K562 (cell line): ENCODE measurements around the gene CAMSAP2. TPM values are rescaled to one million over a fixed set of nuclear protein-coding genes. Genes with fewer than 3 reads are reported as not detected.

Experiments used
- ATAC-seq: fragments of 200-7000 bp; cut with Tn5 transposase; 3 replicates; pipeline ENCODE4 v1.9.1; 2020; ENCODE audit warnings: moderate library complexity
- BruUV-seq: library from RNA; stranded (reverse); fragments of 400-500 nt; replicated peaks from 2 replicates; lab custom pipeline; 2021; lab: Mats Ljungman, UMichigan
- CTCF ChIA-PET: fragments of 300-600 bp; formaldehyde crosslinking; extraction: SDS; loops from one replicate; lab custom pipeline; 2021; ENCODE audit warnings: low intra/inter-chr PET ratio; lab: Yijun Ruan, JAX
- POLR2A ChIA-PET: fragments of 300-600, 350-650 bp; sonication (Branson Sonifier 250); formaldehyde crosslinking; extraction: SDS; loops from one replicate; lab custom pipeline; 2021; ENCODE audit warnings: antibody characterized with exemption, inconsistent platforms; lab: Yijun Ruan, JAX
- DNase-seq, 4 experiments: peaks; one replicate each; pipeline versions ENCODE4 v3.0.0 to v3.0.0-alpha.2; 2011 to 2018; ENCODE audit warnings: low spot score in 3 of 4, mixed read lengths in 3 of 4; ENCODE audit errors: extremely low read depth in 1 of 4
- FAIRE-seq: peaks from 2 replicates; lab custom pipeline; 2011; peaks lifted over from hg19 to GRCh38; lab: Jason Lieb, UNC
- H2AFZ ChIP-seq: 2 replicates; pipeline ENCODE4 v1.6.0; 2011; ENCODE audit warnings: low read depth, low read length, control low read depth, inconsistent platforms
- H3K27ac ChIP-seq: fragments of 200-600 bp; 3 replicates; pipeline ENCODE4 v1.8.0; 2011; ENCODE audit warnings: low read depth, mild to moderate bottlenecking, control low read depth, inconsistent platforms, low read length, moderate library complexity, mixed read lengths; ENCODE audit errors: extremely low read depth
- H3K27me3 ChIP-seq, 2 experiments: fragments of 300-600 bp in 1 of 2; 2 replicates in 1 of 2; 3 replicates in 1 of 2; pipeline versions ENCODE4 v1.6.0 to v1.8.0; 2011; ENCODE audit warnings: inconsistent platforms in 2 of 2, low read length in 2 of 2, mild to moderate bottlenecking in 1 of 2, mixed read lengths in 1 of 2, moderate library complexity in 1 of 2; ENCODE audit not compliant: control insufficient read depth in 2 of 2, insufficient read depth in 2 of 2
- H3K36me3 ChIP-seq: fragments of 300-600 bp; 3 replicates; pipeline ENCODE4 v1.8.0; 2011; ENCODE audit warnings: mild to moderate bottlenecking, low read length, inconsistent platforms; ENCODE audit not compliant: control insufficient read depth, insufficient read depth
- H3K4me1 ChIP-seq, 2 experiments: fragments of 200-600 bp in 1 of 2; replicated peaks in 1 of 2; 2 replicates in 1 of 2; 3 replicates in 1 of 2; pipeline versions ENCODE4 v1.5.1 to v1.8.0; 2011; ENCODE audit warnings: inconsistent platforms in 2 of 2, low read length in 2 of 2, mild to moderate bottlenecking in 1 of 2, mixed read lengths in 1 of 2, moderate library complexity in 1 of 2; ENCODE audit not compliant: control insufficient read depth in 2 of 2, insufficient read depth in 2 of 2
- H3K4me2 ChIP-seq: 2 replicates; pipeline ENCODE4 v1.6.1; 2011; ENCODE audit warnings: low read length, control low read depth, inconsistent platforms, mixed read lengths; ENCODE audit not compliant: insufficient read depth
- H3K4me3 ChIP-seq: fragments of 200-600 bp; sonication (generic), shearing (Covaris generic); 2 replicates; pipeline ENCODE4 v1.5.1; 2016; ENCODE audit warnings: control low read depth, inconsistent platforms
- H3K79me2 ChIP-seq: fragments of 200-600 bp; 3 replicates; pipeline ENCODE4 v1.8.0; 2011; ENCODE audit warnings: low read length, inconsistent platforms; ENCODE audit not compliant: control insufficient read depth, insufficient read depth
- H3K9ac ChIP-seq, 2 experiments: 2 replicates each; pipeline versions ENCODE4 v1.6.0 to v1.6.1; 2011; ENCODE audit warnings: low read depth in 2 of 2, low read length in 2 of 2, control low read depth in 1 of 2, inconsistent platforms in 1 of 2, mild to moderate bottlenecking in 1 of 2, mixed read lengths in 1 of 2; ENCODE audit not compliant: insufficient read depth in 1 of 2
- H3K9me1 ChIP-seq: one replicate; pipeline ENCODE4 v1.6.0; 2011; ENCODE audit warnings: inconsistent platforms, mild to moderate bottlenecking, low read length, moderate library complexity; ENCODE audit not compliant: control insufficient read depth, insufficient read depth
- H3K9me3 ChIP-seq: replicated peaks from 2 replicates; pipeline ENCODE4 v1.5.1; 2011; ENCODE audit warnings: low read depth, low read length, inconsistent platforms; ENCODE audit not compliant: control insufficient read depth, insufficient read depth
- H4K20me1 ChIP-seq: replicated peaks from 2 replicates; pipeline ENCODE4 v1.6.1; 2011; ENCODE audit warnings: low read length, inconsistent platforms, mixed read lengths; ENCODE audit not compliant: control insufficient read depth, insufficient read depth
- FOXA1 ChIP-seq: fragments of 450-650 bp; IDR thresholded peaks from 2 replicates; pipeline ENCODE4 v1.6.1; 2016; ENCODE audit warnings: mild to moderate bottlenecking, borderline replicate concordance
- HMGN3 ChIP-seq: IDR thresholded peaks from 2 replicates; pipeline ENCODE4 v1.6.1; 2011; ENCODE audit warnings: borderline replicate concordance, low read depth, mild to moderate bottlenecking, mixed read lengths, low read length; ENCODE audit not compliant: insufficient read length; ENCODE audit errors: extremely low read depth
- TAF1 ChIP-seq: IDR thresholded peaks from 2 replicates; pipeline ENCODE4 v1.6.1; 2011; ENCODE audit warnings: mild to moderate bottlenecking, low read length, moderate library complexity; ENCODE audit not compliant: insufficient read depth, control insufficient read depth, severe bottlenecking; ENCODE audit errors: extremely low read depth
- WGBS: fragments of 100-300 bp; shearing (Covaris generic); methylation state at CpG from one replicate; pipeline ENCODE4 v1.1.6; 2016; ENCODE audit warnings: low coverage, mixed read lengths; ENCODE audit not compliant: insufficient coverage; ENCODE audit errors: missing lambda C conversion rate; 5-methylcytosine and 5-hydroxymethylcytosine counted together
- in situ Hi-C: fragments of 300-500 bp; cut with MboI; formaldehyde crosslinking; loops from 4 replicates; pipeline ENCODE4 v1.15.0; 2018; ENCODE audit warnings: inconsistent platforms, mixed read lengths
- intact Hi-C: fragments of 100-400 bp; cut with micrococcal nuclease; formaldehyde crosslinking; loops from 2 replicates; pipeline ENCODE4 v1.14.2; 2022
- polyA plus RNA-seq, 8 experiments: library from polyadenylated mRNA; depleted of rRNA in 4 of 8; stranded (reverse) in 5 of 8; unstranded in 3 of 8; fragments of >200 nt; fragmentation: Nextera tagmentation in 2 of 8; fragmentation: Illumina TruSeq in 1 of 8; extraction: Ambion mirVana in 2 of 8; extraction: Trizol in 1 of 8; gene quantifications; 2 replicates each; pipeline versions ENCODE4 v1.2.1 to v1.2.3, GENCODE V29; 2011 to 2014; ENCODE audit warnings: inconsistent platforms in 1 of 8, missing spikeins in 1 of 8
- total RNA-seq, 7 experiments: library from RNA; depleted of rRNA in 6 of 7; stranded (reverse); fragments of >200 nt in 6 of 7; fragmentation: Illumina TruSeq in 2 of 7; extraction: Trizol in 2 of 7; gene quantifications; 2 replicates each; pipeline versions ENCODE4 v1.2.1 to v1.2.3, GENCODE V29; 2011 to 2021; ENCODE audit warnings: low replicate concordance in 1 of 7
- TF ChIP-seq, protein P1 (sequence below): fragments of 200-800 bp; sonication (Bioruptor generic); IDR thresholded peaks from 2 replicates; pipeline ENCODE4 v1.6.1; 2016; ENCODE audit warnings: missing genetic modification characterization, missing compliant biosample characterization
- TF ChIP-seq, protein P2 (sequence below): fragments of 450-650 bp; IDR thresholded peaks from 2 replicates; pipeline ENCODE4 v1.6.1; 2017; ENCODE audit warnings: antibody characterized with exemption
- TF ChIP-seq, protein P3 (sequence below), 2 experiments: IDR thresholded peaks; 2 replicates each; pipeline ENCODE4 v1.6.1; 2011; ENCODE audit warnings: borderline replicate concordance in 1 of 2, control low read depth in 1 of 2, low read depth in 1 of 2, low read length in 1 of 2, mild to moderate bottlenecking in 1 of 2, mixed read lengths in 1 of 2, moderate library complexity in 1 of 2; ENCODE audit not compliant: insufficient read depth in 1 of 2, insufficient read length in 1 of 2, poor library complexity in 1 of 2, severe bottlenecking in 1 of 2; ENCODE audit errors: extremely low read depth in 1 of 2
- TF ChIP-seq, protein P4 (sequence below): sonication (generic); formaldehyde crosslinking; IDR thresholded peaks from 2 replicates; pipeline ENCODE4 v1.8.0; 2023; ENCODE audit warnings: mild to moderate bottlenecking, missing genetic modification reagents
- TF ChIP-seq, protein P5 (sequence below): conservative IDR thresholded peaks from 2 replicates; pipeline ENCODE4 v1.6.1; 2011; ENCODE audit warnings: low read depth, mild to moderate bottlenecking, low read length; ENCODE audit not compliant: control insufficient read depth

Gene CAMSAP2
- total and polyA plus RNA-seq, 9 of the 15 experiments (the other 6 are each of a cell fraction or from before 2014, with no cell fraction given) = 1.4 to 7.5 (median 2.7) TPM

DNA sequence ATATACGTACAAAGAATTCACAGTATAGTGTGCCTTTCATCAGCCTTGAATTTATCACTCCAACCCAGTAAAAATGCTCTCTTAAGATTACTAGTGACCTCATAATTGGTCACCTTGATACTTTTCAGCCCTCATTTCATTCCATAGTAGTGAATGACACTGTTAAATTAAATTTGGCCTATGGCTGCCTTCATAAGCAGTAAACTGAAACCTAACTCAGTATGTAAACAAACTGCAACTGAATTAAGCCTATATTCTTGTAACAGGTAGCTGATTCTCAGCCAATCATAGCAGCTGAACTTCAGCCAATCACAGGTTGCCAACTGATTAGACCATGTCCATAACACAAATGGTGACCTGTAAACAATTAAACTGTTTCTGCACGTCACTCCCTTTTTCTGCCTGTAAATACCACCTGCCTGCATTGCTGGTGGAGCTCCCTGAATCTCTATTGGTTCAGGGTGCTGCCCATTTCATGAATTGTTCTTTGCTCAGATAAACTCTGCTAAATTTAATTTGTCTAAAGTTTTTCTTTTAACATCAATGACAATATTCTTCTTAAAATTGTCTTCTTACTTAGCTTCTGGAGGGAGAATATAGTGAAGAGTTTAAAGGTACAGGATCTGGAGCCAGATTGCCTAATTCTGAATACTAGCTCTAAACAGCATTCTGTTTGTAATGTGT, 24.0 kb upstream of the CAMSAP2 start:
- FAIRE-seq = no peak
- Histone ChIP-seq H3K4me1 (peaks cover 4 to 8% of the 10 kb centered on the region in 2 experiments; a peak in 2 of 5 replicates), H3K4me3 (no peak overlapping the region), H3K9me3 (no peaks in the 10 kb centered on the region), H4K20me1 (no peaks in the 10 kb centered on the region), H3K9ac (no peak overlapping the region), H3K27me3 (no peaks in the 10 kb centered on the region), H2AFZ (peak overlapping the region; percentile 45), H3K36me3 (no peaks in the 10 kb centered on the region), H3K79me2 (no peaks in the 10 kb centered on the region), H3K27ac (no peak overlapping the region), H3K4me2 (no peak overlapping the region), H3K9me1 (no peaks in the 10 kb centered on the region)
- no TSS peak for BruUV-seq
- 32% methylated on average over 2 of the region's 2 CpGs for WGBS
- no peak for DNase-seq
- intact Hi-C loops = no loop called here
- POLR2A ChIA-PET = interaction anchor here (0.6 to 0.9 kb wide), 4 partner anchors 15 to 206 kb away, joined by 3 to 4 read pairs (median 3); no protein-coding TSS in a partner anchor
- CTCF ChIA-PET = no interaction called here
- peak; percentile 63 for ATAC-seq
- in situ Hi-C loops = no loop called here
- TF ChIP-seq, protein P1, sequence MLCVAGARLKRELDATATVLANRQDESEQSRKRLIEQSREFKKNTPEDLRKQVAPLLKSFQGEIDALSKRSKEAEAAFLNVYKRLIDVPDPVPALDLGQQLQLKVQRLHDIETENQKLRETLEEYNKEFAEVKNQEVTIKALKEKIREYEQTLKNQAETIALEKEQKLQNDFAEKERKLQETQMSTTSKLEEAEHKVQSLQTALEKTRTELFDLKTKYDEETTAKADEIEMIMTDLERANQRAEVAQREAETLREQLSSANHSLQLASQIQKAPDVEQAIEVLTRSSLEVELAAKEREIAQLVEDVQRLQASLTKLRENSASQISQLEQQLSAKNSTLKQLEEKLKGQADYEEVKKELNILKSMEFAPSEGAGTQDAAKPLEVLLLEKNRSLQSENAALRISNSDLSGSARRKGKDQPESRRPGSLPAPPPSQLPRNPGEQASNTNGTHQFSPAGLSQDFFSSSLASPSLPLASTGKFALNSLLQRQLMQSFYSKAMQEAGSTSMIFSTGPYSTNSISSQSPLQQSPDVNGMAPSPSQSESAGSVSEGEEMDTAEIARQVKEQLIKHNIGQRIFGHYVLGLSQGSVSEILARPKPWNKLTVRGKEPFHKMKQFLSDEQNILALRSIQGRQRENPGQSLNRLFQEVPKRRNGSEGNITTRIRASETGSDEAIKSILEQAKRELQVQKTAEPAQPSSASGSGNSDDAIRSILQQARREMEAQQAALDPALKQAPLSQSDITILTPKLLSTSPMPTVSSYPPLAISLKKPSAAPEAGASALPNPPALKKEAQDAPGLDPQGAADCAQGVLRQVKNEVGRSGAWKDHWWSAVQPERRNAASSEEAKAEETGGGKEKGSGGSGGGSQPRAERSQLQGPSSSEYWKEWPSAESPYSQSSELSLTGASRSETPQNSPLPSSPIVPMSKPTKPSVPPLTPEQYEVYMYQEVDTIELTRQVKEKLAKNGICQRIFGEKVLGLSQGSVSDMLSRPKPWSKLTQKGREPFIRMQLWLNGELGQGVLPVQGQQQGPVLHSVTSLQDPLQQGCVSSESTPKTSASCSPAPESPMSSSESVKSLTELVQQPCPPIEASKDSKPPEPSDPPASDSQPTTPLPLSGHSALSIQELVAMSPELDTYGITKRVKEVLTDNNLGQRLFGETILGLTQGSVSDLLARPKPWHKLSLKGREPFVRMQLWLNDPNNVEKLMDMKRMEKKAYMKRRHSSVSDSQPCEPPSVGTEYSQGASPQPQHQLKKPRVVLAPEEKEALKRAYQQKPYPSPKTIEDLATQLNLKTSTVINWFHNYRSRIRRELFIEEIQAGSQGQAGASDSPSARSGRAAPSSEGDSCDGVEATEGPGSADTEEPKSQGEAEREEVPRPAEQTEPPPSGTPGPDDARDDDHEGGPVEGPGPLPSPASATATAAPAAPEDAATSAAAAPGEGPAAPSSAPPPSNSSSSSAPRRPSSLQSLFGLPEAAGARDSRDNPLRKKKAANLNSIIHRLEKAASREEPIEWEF (CRISPR knock-in tag) = no peak
- TF ChIP-seq HMGN3 = no peak
- TF ChIP-seq FOXA1 = no peak
- TF ChIP-seq, protein P2, sequence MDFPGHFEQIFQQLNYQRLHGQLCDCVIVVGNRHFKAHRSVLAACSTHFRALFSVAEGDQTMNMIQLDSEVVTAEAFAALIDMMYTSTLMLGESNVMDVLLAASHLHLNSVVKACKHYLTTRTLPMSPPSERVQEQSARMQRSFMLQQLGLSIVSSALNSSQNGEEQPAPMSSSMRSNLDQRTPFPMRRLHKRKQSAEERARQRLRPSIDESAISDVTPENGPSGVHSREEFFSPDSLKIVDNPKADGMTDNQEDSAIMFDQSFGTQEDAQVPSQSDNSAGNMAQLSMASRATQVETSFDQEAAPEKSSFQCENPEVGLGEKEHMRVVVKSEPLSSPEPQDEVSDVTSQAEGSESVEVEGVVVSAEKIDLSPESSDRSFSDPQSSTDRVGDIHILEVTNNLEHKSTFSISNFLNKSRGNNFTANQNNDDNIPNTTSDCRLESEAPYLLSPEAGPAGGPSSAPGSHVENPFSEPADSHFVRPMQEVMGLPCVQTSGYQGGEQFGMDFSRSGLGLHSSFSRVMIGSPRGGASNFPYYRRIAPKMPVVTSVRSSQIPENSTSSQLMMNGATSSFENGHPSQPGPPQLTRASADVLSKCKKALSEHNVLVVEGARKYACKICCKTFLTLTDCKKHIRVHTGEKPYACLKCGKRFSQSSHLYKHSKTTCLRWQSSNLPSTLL = no peak
- TF ChIP-seq, protein P3, sequence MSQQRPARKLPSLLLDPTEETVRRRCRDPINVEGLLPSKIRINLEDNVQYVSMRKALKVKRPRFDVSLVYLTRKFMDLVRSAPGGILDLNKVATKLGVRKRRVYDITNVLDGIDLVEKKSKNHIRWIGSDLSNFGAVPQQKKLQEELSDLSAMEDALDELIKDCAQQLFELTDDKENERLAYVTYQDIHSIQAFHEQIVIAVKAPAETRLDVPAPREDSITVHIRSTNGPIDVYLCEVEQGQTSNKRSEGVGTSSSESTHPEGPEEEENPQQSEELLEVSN (IDR thresholded peaks at IDR 0.05; ENCODE audit: borderline replicate concordance in 1 of 2, extremely low read depth in 1 of 2, insufficient read depth in 1 of 2, insufficient read length in 1 of 2, low read depth in 1 of 2, low read length in 1 of 2, poor library complexity in 1 of 2, severe bottlenecking in 1 of 2) = no peak
- TF ChIP-seq, protein P4, sequence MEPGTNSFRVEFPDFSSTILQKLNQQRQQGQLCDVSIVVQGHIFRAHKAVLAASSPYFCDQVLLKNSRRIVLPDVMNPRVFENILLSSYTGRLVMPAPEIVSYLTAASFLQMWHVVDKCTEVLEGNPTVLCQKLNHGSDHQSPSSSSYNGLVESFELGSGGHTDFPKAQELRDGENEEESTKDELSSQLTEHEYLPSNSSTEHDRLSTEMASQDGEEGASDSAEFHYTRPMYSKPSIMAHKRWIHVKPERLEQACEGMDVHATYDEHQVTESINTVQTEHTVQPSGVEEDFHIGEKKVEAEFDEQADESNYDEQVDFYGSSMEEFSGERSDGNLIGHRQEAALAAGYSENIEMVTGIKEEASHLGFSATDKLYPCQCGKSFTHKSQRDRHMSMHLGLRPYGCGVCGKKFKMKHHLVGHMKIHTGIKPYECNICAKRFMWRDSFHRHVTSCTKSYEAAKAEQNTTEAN = no peak
- no peak for TF ChIP-seq TAF1
- TF ChIP-seq, protein P5, sequence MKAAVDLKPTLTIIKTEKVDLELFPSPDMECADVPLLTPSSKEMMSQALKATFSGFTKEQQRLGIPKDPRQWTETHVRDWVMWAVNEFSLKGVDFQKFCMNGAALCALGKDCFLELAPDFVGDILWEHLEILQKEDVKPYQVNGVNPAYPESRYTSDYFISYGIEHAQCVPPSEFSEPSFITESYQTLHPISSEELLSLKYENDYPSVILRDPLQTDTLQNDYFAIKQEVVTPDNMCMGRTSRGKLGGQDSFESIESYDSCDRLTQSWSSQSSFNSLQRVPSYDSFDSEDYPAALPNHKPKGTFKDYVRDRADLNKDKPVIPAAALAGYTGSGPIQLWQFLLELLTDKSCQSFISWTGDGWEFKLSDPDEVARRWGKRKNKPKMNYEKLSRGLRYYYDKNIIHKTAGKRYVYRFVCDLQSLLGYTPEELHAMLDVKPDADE = no peak
